ENCODE data around the gene ASS1.
A peak's percentile ranks its signal among the peaks of the same experiment; 100 is the strongest.
"Not testable (repeated sequence)": the region's sequence is repeated elsewhere in the genome, so short reads cannot be mapped to it uniquely, and the experiment has no call there.

Gene ASS1

DNA sequence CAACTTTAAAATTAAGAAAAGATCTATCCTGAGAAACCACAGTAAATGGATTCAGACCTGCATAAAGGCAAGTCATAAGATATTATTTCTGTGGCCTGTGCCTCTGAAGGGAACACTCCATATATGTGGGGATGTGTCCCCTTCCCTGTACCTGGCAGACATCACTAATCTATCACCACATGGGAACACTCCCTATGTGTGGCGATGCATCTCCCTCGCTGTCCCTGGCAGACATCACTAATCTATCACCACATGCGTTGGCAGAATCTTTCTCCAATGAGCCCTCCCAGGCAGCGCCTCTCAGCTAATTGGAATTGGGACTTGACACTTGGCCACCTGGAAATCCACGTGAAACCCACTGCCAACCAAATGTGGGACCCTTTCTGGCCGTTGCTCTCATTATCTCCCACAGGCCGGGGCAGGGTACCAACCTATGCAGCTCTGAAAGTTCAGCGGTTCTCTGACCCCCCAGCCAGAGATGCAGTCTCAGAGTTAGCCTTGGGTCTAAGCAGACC, 25.2 kb upstream of the ASS1 start:
- DNase-seq, result no peak

DNA sequence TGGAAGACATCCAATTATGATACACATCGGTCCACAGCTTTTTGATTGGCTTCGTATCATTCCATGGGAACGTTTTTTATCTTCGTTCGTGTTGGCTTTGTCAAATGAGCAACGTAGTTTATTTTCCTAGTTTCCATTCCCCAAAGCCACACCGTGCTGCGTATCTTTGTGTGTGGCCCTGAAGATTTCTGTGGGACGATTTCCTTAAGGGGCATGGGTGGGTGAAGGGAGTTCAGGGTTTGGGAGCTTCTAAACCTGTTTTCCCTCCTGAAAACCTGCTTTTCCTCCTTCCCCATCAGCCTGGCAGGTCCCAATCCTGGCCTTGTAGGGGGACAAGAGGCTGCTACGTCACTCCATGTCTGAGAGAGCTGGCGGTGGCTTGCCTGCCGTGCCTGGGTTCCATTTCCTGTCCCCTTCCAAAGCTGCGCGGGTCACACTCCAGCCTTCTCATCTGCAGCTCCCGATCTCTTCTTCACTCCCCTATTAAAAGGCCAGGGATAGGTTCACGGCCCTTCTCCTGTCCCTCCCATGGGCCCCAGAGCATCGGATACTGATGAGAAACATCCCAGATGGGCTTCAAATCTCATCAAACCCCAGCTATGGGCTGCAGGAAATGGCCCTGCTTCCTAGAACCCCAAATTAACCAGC, 23.5 kb upstream of the ASS1 start:
- no peak for DNase-seq

DNA sequence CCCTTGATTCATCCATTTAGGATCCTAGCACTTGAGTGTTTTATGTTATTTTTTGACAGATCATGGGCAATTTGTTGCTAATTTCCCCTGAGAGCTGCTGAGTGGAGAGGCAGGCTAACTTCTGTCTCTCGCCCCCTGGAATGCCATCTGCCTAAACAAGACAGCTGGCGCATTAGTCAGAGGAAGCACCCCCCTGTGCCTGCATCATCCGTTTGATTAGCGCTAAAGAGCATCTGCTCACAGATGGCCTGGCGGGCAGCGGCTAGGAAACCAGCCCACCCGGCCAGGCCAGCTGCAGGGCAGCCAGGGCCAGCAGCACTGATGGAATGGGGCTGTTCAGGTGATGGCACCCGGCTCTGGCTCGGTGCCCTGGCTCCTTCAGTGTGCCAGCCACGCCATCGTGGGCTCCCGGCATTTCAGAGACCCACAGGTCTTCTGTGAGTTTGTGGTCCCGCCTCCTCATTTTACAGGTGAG, 22.9 kb upstream of the ASS1 start:
- DNase-seq, result no peak

DNA sequence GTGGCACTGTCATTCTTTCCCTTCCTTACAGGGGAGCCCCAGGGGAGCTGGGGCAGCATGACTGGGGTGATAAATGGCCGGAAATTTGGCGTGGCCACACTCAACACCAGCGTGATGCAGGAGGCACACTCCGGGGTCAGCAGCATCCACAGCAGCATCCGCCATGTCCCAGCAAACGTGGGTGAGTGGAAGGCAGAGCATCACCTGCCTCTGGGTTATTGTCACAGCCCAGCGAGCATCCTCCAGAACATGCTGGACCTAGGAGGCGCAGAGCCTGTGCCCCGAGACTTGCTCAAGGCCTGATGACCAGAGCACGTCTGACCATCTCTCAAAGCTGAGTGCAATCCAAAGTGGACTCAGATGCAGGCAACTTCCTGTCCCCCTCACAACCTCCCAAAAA, 22.2 kb upstream of the ASS1 start:
- DNase-seq, result no peak

DNA sequence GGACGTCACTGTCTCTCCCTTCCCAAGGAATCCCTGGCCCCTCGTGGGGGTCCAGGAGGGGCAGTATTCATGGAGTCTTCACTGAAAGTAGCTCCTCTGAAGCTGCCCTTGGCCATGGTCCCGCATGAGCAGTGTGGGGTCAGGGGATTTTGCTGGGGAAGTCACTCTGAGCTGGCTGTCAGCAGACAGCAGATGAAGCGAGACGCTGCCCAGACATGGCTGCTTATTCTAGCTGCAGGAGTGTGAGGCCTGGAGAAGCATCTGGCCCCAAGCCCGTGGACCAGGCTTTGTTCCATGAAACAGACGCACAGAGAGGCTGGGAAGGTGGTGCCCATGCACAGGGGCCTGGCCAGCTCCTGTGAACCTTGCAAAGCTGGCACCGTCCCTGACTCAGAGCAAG, 21.5 kb upstream of the ASS1 start:
- no peak for DNase-seq

DNA sequence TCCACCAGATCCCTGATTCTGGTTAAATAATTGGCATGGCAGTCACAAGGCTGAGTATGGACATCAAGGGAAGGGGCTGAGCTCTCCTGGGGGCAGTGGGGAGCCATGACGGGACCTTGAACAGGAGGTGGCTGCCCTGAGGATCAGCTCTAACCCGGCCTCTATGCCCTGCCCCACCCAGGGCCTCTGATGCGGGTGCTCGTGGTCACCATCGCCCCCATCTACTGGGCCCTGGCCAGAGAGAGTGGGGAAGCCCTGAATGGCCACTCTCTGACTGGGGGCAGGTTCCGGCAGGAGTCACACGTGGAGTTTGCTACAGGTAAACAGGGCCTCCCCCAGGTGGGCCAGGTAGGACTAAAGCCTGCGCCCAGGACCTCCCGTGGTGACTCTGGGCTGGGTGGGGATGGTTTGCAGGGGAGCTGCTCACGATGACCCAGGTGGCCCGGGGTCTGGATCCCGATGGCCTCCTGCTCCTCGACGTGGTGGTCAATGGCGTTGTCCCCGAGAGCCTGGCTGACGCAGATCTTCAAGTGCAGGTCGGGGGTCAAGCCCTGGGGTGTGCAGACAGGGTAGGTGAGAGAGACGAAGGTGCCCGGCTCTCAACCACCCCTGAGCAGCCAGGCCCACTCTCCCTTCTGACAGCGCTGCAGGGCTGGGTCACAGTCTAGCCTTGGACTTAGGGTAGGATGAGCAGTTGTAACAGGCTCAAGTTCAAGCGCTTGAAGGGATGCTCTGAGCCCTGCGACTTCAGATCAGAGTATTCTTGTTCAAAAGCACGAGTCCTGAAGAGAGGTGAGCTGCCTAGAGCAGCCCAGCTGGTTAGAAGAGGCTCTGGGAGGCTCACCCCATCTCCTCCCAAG, 19.9 kb upstream of the ASS1 start:
- no peak for DNase-seq

DNA sequence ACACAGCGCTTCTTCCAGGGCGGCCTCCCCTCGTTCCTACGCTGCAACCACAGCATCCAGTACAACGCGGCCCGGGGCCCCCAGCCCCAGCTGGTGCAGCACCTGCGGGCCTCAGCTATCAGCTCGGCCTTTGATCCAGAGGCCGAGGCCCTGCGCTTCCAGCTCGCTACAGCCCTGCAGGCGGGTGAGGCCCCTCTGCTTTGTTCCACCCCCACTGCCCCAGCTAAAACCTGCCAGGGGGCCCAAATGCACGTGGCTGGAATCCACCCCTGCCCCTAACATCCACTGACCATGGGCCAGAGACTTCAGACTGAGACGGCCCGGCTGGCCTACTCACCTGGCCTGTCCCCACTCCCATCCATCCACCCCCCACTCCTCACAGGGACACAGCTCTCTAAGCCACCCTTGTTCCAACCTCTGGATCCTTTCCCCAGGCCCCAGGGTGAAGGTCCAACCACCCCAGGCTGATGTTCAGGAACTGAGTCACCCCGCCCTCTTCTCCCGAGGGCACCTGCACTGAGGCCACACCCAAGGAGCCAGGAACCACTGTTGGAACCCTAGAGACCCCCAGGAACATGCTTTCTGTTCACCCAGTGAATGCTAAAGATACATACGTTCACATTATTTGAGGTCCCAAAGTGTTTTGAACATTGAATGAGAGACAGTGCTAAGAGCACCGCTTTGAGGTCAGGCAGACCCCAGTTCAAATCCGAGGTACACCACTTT, 18.9 kb upstream of the ASS1 start:
- DNase-seq, result no peak

DNA sequence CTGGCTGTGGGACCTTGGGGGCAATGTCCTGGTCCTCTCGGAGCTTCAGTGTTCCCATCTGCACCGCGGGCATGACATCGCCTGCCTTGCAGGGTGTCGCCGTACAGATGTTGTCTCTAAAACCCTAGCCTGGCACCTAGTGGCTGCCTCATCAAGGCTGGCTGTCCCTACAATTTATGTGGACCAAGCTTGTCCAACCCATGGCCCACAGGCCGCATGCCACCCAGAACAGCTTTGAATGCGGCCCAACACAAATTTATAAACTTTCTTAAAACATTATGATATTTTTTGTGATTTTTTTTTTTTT, 18.3 kb upstream of the ASS1 start:
- no peak for DNase-seq

DNA sequence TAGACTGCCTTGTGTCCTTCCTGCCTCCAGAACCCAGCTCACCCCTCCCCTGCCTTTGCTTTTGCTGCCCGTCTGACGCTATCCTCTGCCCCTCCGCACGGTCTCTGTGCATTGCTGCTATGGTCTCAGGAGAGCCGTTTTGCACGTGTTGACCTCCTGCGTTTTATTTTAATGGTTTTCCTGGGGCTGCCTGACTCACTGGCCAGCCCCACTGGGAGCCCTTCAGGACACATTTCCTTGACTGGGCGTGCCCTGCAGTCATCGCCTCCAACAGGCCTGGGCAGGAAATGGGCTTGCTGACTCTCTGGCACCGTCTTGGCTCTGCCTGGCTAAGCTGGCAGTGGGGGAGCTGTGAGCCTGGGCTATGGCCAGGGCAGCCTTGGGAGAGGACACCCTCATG, 17.9 kb upstream of the ASS1 start:
- no peak for DNase-seq

DNA sequence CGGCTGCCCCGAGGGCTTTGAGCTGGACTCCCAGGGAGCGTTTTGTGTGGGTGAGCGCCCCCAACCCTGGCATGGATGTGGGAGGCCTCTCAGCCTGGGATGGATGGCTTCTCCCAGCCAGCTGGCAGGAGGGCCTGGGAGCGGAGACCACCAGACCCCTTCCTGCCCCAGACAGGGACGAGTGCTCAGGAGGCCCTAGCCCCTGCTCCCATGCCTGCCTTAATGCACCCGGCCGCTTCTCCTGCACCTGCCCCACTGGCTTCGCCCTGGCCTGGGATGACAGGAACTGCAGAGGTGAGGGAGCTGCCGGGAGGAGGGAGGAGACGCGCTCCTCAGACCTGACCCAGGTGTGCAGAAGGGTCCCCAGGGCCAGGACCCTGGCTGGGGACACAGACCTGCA, 17.4 kb upstream of the ASS1 start:
- DNase-seq, result no peak

DNA sequence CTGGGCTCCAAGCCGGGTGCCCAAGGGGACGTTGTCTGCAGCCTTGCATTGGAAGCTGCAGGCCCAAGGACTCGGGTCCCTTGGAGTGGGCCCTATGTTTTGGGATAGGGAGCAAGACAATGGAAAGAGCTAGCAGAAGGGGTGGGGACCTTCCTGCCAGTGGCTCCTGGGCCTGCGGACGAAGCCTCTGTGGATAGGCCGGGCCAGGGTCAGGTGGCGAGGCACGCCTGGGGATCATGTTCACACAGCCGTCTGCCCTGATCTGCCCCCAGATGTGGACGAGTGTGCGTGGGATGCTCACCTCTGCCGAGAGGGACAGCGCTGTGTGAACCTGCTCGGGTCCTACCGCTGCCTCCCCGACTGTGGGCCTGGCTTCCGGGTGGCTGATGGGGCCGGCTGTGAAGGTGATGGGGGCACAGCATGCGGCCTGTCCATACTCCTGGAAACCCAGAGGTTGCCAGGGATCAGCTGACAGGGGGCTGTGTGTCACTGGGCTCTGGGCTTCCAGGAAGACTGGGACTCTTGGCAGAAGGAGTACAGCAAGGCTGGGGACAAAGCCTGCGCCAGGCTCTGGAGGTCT, 16.6 kb upstream of the ASS1 start:
- no peak for DNase-seq

DNA sequence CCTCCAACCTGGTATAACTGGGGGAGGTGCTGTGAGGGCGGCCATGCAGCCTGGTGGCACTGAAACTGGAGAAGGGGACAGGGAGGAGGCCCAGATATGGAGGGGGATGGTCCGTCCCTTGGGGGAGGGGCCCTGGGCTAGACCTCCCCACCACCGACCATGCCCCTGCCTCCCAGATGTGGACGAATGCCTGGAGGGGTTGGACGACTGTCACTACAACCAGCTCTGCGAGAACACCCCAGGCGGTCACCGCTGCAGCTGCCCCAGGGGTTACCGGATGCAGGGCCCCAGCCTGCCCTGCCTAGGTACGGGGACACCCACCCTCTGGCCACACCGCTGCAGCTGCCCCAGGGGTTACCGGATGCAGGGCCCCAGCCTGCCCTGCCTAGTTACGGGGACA, 15.4 kb upstream of the ASS1 start:
- DNase-seq, result no peak

DNA sequence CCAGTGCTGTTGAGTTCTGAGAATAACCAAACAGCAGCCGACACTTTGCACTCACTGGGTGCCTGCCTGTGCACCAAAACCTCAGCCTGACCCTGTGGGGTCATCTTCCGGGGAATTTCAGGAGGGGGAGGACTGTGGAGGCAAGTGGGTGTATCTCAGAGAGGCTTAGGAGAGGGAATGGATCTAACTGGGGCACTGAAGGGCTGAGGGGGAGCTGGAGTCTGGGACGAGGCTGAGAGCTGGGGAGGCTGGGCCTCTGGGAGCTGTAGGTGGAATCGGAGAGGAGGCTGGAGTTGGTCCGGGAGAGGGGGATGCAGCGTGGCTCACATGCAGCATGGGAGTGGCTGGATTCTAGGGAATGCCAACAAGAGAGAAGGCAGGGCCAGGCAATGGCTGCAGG, 14.9 kb upstream of the ASS1 start:
- no peak for DNase-seq

DNA sequence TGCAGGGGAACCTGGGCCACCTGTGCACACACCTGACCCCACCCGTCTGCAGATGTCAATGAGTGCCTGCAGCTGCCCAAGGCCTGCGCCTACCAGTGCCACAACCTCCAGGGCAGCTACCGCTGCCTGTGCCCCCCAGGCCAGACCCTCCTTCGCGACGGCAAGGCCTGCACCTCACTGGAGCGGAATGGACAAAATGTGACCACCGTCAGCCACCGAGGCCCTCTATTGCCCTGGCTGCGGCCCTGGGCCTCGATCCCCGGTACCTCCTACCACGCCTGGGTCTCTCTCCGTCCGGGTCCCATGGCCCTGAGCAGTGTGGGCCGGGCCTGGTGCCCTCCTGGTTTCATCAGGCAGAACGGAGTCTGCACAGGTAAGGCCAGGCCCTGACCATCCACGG, 14.5 kb upstream of the ASS1 start:
- no peak for DNase-seq

DNA sequence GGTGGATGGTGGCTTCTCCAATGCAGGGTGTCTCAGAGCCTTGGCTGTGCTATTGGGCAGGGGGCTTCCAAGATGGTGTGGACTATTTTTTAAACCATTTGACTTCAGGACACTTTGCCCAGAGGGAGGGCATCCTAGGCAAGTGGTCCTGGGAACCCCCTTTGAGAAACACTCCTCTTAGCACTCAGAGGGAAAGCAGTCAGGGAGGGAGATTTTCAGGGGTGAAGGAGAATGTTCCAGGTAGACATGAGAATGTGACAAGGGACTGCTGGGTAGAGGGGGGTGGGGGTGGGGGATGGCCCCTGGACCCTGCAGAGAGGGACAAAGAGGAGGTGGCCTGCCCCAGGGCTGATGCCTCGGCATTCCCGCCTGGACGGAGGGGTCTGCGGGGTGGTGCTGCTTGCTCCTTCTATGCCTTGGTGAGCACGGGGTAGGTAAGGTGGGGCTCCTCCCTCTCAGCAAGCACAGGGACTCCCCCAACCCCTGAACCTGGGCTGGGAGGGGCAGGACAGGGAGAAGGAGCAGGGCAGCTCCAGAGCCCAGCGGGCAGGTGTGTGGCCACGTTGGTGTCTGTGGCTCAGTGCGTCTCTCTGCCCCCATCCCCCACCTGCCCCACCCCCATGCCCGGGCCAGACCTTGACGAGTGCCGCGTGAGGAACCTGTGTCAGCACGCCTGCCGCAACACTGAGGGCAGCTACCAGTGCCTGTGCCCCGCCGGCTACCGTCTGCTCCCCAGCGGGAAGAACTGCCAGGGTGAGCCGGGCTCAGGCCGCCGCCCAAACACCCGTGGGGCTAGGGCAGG, 13.8 kb upstream of the ASS1 start:
- no peak for DNase-seq

DNA sequence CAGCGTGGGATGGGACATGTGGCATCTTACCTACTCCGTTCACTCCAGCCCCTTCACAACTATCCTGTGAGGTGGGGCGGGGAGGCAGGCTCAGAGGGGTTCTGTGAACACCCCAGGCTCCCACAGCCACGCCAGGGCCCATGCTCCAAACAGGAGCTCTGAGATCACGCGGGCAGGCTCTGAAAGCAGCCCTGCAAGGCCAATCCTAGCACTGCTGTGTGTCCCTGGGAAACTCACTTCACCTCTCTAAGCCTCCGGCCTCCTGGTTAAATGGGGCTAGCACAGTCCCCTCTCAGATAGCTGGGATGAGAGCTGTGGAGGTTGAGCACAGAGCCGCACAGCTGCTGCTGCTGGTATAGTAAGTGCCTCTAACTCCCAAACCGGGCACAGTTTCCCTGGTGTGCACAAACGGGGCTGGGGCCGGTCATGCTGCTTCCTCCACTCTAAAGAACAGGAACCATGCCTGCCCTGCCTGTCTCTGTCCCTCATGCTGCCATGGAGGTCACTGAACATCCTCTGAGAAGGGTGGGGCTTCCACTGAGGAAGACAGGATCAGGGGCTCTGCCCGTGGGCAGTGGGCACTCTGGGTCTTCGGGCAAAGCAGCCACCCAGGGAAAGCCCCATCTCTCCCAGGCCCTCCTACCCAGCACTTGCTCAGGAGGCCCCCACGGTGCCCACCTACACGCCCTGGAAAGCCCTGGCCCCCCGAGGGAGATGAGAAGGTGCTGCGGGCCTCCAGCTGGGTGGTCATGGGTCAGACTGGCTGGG, 13.0 kb upstream of the ASS1 start:
- no peak for DNase-seq

DNA sequence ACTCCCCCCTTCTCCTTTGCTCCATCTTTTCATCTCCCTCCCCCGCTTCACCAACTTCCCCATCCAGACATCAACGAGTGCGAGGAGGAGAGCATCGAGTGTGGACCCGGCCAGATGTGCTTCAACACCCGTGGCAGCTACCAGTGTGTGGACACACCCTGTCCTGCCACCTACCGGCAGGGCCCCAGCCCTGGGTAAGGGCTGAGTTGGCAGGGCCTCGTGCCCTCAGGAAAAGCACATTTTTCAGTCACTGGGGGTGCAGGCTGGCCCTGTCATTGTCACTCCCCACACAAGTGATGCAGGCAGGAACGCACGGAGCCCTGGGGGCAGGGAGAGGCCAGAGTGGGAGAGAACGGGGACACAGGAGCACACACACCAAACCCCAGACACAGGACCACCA, 12.4 kb upstream of the ASS1 start:
- no peak for DNase-seq

DNA sequence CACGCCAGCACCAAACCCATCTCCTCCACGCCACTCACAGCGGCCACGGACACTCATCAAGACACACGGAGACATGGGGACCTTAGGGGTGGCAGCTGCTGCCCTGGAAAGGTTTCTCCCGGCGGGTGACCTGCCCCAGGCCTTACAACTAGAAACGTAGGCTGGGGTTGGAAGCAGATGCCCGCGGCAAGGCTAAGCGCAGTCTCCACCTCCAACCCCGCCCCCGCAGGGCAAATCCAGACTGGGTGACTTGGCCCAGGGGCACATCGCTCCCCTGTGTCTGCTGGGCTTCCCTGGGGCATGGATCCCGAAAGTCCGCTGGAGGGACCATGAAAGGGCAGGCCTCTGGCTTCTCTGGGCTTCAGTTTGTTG, 12.0 kb upstream of the ASS1 start:
- no peak for DNase-seq

DNA sequence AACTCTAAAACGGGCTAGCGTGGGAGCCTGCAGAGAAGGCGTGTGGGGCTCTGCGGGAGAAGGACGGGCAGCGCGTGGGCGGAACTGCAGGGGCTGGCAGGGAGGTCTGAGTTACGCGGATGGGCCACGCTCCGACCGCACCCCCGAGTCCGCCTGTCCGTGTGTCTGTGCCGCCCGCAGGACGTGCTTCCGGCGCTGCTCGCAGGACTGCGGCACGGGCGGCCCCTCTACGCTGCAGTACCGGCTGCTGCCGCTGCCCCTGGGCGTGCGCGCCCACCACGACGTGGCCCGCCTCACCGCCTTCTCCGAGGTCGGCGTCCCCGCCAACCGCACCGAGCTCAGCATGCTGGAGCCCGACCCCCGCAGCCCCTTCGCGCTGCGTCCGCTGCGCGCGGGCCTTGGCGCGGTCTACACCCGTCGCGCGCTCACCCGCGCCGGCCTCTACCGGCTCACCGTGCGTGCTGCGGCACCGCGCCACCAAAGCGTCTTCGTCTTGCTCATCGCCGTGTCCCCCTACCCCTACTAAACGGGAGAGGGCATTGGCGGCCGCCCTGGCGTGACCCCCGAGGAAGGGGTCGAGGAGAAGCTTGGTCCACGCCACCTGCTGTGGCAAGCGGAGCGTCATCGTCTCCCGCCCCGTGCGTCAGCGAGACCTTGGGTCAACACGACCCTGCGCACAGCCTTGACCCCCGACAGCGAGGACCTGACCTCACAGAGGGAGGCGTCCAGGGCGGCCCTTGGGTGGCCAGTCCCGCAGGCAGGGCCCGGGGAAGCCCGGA, 11.4 kb upstream of the ASS1 start:
- DNase-seq, result peak; percentile 16

DNA sequence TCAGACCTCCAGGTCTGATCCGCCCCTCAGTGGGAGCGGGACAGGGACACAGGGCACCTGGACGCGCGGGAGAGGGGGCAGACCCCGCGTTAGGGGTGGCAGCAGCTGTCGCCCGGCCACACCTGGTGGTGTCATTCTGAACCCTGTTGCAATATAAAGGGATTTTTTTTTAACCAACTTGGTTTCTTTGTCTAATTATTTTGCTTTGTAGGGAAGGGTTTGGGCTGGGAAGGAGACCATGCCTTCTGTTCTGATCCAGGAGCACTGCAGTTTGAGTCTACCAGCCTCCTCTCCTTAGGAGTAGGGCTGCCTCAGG, 10.9 kb upstream of the ASS1 start:
- no peak for DNase-seq

DNA sequence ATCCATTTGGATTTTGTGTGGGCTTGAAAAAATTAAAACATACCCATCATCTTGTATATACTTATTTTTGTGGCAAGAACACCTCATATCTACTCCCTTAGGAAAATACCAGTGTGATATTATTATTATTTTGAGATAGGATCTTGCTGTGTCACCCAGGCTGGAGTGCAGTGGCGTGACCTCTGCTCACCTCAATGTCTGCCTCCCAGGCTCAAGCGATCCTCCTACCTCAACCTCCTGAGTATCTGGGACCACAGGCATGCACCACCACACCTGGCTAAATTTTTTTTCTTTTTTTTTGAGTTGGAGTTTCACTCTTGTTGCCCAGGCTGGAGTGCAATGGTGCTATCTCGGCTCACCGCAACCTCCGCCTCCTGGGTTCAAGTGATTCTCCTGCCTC, 10.1 kb upstream of the ASS1 start:
- DNase-seq, result not testable (repeated sequence)

All from activated gamma-delta T cell treated with Interleukin-2 at 50 U/mL for 16 hours (primary cell).